GM21381 (cell line): ENCODE measurements around the gene TPST2.

ENCODE experiments used
- ATAC-seq: cut with Tn5 transposase; IDR thresholded peaks from one replicate; pipeline ENCODE4 v1.9.1; 2021; ENCODE audit warnings: mild to moderate bottlenecking, moderate library complexity; ENCODE audit not compliant: unreplicated experiment

The TPST2 gene

DNA sequence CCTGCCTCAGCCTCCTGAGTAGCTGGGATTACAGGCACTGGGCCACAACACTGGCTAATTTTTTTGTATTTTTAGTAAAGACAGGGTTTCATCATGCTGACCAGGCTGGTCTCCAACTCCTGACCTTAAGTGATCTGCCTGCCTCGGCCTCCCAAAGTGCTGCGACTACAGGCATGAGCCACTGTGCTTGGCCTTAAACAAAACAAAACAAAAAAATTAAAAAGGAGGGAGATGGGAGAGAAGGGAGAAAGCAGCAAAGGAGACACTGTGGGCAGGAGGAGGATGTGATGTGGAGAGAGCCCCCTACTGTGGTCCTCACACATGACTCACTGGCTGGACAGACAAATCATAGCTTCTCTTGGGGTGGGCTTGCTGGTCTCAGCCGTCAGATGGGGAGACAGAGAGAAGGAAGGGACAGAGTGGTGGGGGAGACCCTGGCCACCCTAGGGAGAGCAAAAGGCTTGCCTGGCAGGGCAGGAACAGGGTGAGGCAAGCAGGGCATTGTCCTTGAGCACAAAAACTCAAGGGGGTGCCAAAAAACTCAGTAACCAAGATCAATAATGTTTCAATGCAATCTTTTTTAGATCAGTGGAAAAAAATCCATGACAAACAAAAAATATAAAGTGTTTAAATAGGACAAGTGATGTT lies 31.6 kb downstream of the TPST2 start:
- no peak for ATAC-seq

DNA sequence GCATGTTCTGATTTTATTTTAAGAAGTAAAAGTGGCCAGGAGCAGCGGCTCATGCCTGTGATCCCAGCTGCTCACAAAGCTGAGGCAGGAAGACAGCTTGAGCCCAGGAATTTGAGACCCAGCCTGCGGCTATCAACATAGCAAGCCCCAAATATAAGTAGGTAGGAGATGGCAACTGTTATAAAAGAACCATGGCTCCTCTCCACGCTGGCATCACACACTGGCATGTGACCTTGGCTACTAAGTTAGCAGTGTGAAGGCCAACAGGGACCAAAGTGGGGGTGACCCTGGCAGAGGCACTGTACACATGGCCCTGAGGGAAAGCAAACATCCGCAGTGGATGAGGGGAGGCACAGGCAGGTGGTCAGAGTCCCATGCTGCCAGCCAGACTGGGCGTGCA lies 33.0 kb downstream of the TPST2 start:
- ATAC-seq, result no peak

DNA sequence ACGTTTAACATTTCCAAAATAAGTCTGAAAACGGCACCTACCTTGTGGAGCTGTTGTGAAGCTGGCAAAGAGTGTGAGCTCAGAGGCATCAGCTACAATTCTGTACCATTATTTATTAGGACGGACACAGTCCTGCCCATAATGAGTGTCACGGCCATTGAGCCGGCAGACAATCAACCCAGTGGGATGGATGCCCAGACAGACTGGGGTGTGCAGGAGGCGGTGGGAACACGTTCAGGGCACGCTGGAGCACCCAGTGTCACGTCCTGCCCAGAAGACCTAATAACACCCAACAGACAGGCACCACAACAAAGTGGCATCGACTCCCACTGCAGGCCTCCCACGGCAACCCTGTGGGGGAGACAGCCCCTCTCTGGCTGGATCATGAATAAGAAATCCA lies 34.5 kb downstream of the TPST2 start:
- ATAC-seq, result no peak

DNA sequence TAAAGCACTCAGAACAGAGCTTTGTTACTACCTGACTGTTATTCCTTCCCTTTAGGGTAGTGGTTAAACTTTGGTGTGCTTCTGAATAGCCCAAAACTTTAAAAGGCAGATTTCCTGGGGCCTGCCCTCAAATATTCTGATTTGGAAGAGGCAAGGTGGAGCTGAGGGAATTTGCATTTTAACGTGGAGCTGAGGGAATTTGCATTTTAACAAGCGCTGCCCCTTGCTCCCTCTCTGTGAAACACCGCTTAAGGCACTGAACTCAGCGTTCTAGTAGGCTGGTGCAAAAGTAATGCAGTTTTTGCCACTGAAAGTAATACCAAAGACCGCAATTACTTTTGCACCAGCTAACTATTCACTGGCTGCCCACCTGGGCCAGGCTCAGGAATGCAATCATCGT lies 35.0 kb downstream of the TPST2 start:
- no peak for ATAC-seq

DNA sequence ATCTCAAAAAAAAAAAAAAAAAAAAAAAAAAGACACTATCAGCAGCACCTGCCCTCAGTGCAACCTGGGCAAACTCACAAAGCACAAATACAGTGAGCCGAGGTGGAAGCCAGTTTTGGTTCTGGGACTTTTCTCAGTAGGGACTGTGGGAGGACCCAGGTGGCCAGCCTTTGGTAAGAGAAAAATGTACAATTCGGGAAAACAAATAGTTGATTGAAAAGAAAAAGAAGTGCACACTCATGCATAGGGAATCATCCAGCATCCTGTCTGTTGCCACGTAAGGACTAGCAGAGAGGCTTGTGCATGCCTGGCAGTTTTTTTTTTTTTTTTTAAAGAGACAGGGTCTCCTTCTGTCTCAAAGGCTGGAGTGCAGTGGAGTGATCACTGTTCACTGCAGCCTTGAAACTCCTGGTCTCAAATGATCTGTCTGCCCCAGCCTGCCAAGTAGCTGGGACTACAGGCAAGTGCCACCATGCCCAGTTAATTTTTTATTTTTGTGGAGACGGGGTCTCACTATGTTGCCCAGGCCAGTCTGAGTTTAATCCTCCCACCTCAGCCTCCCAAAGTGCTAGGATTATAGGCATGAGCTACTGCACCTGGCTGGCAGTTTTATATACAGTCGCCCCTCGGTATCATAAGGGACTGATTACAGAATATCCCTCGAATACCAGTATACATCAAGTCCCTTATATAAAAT lies 36.7 kb downstream of the TPST2 start:
- ATAC-seq, result no peak

- no peak for ATAC-seq
These were observed 37.5 kb downstream of the TPST2 start for GRCh38 chr22:26552466-26552865.

DNA sequence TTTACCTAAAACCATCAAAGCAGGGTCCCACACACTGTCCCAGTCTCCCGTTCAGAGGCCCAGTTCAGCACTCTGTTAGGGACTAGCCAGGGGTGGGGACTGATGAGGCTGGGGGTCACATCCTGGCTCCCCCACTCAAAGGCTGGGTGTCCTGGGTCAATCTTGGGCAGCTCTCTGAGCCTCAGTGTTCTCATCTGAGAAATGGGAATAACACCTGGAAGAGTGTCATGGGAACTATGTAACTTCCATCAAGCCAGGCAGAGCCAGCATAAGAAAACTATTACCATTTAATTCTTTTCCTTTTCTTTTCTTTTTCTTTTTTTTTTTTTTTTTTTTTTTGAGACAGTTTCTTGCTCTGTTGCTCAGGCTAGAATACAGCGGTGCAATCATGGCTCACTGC lies 38.4 kb downstream of the TPST2 start:
- ATAC-seq, result no peak

DNA sequence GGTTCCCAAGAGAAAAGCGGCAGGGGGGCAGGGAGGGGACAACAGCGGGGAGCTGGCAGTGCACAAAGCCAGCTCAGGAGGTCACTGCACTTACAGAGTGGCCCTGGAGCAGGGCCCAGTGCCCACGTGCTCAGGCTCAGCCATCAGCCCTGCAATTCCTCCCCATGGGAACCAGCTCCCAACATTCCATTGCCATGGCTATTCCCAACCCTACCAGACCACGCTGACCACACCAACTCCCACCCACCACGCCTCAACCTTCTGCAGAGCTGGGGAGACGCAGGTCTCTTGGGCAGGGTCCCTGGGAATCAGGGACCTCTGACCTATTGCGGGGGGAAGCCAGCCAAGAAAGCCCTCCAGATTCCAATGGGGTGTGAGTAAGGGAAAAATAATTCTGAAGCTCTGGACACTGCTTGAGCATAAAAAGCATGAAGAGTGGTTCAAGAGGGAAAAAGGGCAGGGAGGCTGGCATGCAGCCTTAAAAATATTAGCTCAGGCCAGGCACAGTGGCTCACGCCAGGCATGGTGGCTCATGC lies 39.4 kb downstream of the TPST2 start:
- ATAC-seq, result no peak

GRCh38 chr22:26549902-26550497 lies 39.9 kb downstream of the TPST2 start:
- ATAC-seq, result no peak

DNA sequence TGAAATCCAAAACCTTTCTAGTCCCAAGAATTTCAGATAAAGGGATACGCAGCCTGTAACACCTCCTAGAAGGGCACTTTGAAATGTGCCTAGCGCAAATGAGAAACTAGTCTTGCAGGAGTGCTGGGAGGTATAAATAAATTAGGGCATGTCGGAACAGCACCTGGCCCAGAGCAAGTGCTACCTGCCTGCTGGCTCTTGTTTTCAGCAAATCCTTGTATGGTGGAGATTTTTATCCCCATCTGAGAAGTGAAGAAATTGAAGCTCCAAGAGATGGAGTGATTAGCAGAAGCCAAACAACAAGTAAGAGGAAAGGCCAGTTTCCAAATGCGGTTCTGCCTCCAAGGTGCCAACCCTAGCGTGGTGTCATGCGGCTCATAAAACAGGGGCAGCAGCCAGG lies 40.9 kb downstream of the TPST2 start:
- ATAC-seq, result no peak

DNA sequence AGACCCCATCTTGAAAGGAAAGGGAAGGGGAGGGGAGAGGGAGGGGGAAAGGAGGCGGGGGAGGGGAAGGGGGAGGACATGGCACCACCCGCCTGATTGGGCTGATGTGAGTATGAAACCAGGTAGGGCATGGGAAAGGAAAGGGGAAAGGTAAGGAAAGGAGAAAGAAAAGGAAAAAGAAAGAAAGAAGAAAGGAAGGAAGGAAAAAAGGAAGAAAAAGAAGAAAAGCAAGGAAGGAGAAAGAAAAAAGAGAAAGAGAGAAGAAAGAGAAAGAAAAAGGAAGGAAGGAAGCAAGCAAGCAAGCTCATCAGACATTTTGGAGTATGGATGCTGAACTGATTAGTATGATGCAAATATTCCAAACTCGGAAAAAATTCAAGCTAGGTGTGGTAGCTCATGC lies 41.6 kb downstream of the TPST2 start:
- no peak for ATAC-seq

DNA sequence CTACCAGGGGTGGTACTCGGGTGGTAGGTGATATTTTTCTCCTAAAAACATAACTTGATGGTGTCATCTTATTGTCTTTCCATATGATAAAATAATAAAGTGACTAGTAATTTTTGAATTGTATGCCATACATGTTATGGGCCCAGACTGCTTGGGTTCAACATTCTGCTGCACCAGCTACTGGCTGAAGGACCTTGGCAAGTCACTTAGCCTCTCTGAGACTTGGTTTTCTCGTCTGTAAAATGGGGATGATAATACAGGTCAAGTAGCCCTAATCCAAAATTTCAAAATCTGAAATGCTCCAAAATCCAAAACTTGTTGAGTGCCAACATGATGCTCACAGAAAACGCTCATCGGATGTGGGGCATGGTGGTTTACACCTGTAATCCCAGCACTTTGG lies 42.1 kb downstream of the TPST2 start:
- no peak for ATAC-seq

DNA sequence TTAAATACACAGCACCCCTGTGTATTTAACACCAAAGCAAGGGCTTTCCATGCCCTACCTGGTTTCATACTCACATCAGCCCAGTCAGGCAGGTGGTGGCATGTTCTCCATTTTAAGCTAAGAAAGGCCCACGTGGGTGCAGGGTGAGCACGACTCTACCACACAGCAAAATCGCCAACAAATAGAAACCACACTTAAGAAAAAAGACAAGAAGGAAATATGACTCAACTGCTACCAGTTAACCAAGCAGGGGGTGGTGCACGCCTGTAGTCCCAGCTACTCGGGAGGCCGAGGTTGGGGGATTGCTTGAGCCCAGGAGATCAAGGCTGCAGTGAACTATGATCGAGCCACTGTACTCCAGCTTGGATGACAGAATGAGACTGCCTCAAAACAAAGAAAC lies 42.5 kb downstream of the TPST2 start:
- no peak for ATAC-seq

GRCh38 chr22:26546282-26546681 lies 43.6 kb downstream of the TPST2 start:
- no peak for ATAC-seq

- no peak for ATAC-seq
These were observed 44.1 kb downstream of the TPST2 start for GRCh38 chr22:26545827-26546226.

GRCh38 chr22:26545385-26545784 lies 44.5 kb downstream of the TPST2 start:
- no peak for ATAC-seq

GRCh38 chr22:26544489-26544888 lies 45.4 kb downstream of the TPST2 start:
- ATAC-seq, result no peak

DNA sequence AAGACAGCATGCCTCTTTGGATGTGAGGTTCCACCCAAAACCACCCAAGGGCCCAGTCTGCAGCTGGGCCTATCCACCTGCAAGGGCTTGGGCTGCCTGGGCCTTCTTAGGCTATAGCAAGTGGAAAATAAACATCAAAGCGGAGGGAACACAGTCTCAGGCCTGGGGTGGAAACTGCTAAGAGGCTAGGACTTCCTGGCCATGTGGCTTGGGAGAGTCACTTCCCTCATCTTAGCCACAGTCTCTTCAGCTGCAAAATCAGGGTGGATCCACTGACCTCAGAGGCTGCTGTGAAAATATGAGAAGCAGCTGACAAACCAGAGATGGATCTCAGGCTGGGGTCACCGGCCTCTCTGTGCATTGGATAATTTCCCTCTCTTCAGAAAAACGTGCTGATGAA lies 47.1 kb downstream of the TPST2 start:
- no peak for ATAC-seq

DNA sequence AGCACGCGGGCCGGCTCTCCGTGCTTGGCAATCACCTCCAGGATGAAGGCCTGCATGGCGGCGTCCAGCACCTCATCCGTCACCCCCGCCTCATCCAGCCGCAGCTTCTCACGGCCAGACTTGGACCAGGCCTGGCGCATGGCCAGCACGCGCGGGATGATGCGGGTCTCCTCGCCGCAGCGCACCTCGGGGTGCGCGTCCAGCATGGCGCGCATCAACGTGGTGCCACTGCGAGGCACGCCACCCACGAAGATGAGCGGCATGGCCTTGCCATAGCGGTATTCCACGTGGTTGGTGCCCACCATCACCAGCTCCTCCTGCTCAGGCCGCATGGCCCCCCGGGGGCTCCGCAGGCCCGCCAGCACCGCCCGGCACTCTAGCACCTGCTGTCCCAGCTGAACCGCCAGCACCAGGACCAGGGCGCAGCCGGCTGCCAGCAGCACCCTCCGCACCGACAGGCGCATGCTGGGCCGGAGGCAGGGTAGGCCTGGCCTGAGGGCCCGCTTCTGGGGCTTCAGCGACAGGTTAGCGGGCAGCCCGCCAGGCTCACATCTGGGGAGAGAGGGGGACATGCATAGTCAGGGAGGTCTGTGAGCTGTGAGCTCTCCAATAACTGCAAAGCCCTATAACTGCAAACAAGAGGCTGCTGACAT lies 48.6 kb downstream of the TPST2 start:
- ATAC-seq, result no peak

- ATAC-seq, result no peak
These were observed 49.8 kb downstream of the TPST2 start for GRCh38 chr22:26540119-26540518.

- ATAC-seq, result no peak
These were observed 53.2 kb downstream of the TPST2 start for GRCh38 chr22:26536762-26537134.
